HG03135 (cell line): ENCODE data around the gene AGK.
"Not testable (repeated sequence)": the region's sequence is repeated elsewhere in the genome, so short reads cannot be mapped to it uniquely, and the experiment has no call there.

ENCODE experiments used
- ATAC-seq: cut with Tn5 transposase; IDR thresholded peaks from one replicate; pipeline ENCODE4 v1.9.1; 2021; ENCODE audit warnings: mild to moderate bottlenecking, moderate library complexity; ENCODE audit not compliant: unreplicated experiment

Gene AGK

DNA sequence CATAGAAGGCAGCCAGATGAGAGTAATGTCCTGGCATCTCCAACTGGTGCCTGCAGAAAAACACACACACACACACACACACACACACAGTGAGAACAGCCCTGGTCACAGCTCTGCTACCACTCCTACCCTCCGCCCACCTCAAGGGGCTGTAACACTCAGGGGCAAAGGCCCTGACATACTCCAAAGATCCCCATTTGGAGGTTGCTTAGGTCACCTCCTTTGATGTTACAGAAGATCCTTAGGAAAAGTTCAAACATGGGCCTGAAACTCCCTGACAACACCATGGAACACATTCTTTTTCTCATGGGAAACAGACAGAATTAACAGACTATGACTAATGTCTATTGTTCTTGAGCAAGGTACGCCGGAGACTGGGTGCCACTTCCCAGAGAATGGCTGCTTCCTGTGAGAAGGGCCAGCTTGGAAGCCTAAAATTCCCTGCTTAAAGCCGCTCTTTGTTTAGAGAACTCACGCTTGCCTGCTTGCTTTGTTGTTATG is 123.0 kb downstream of the AGK start:
- no peak for ATAC-seq

GRCh38 chr7:141674702-141675101 is 123.5 kb downstream of the AGK start:
- ATAC-seq = no peak

- no peak for ATAC-seq
Observed at GRCh38 chr7:141675436-141676215, 124.4 kb downstream of the AGK start.

DNA sequence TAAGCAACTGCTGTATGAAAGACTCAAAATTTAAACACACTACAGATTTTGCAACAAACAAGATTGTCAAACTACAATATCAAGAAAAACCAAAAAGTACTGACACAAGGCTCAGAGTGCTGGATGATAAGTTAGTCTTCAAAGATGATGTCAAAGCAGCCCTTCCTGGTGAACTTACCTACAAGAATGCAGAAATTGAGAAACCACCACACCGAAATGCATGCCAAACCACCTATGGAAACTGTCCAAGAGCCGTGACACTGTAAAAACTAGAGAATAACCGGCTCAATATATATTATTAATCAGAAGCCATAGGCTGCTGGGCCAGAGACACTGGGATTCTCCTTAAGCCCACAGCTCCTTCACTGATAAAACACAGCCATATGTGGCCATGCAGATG is 125.4 kb downstream of the AGK start:
- no peak for ATAC-seq

- ATAC-seq = no peak
Observed at GRCh38 chr7:141679014-141679413, 127.8 kb downstream of the AGK start.

DNA sequence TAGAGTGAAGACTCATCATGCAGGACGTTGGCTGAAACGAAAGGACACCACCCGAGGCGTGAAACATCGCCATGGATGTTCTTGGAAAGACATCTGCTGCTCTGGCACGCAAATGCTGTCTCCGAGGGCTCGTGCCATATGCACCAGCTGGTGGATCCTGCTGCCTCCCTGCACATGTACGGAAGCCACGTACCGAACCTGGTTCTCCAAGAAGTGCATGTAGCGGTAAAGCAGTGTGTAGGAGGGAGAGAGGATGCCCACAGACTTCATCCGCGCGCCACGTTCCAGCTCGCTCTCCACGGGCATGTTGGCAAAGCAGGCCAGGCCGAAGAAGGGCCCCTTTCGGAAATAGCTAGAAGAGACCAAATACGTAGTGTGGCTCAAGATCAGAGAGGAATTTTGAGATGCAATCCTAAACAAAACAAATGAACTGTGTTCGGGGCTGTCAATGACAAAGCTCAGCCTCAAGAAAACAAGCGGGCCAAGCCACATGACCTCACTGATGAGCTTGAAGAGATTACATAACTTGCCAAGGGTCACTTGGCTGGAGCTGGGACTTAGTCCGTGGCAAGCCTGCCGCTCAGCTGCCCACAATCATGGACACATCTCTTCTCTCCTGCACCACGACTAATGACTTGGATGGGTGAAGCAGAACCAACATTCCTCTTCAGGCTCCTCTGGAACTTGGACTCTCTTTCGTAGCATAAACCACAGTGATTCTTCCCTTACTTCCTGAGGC is 134.2 kb downstream of the AGK start:
- ATAC-seq = no peak

GRCh38 chr7:141686074-141686473 is 134.9 kb downstream of the AGK start:
- ATAC-seq = no peak

GRCh38 chr7:141686670-141687069 is 135.5 kb downstream of the AGK start:
- no peak for ATAC-seq

- ATAC-seq = no peak
Observed at GRCh38 chr7:141688043-141688442, 136.8 kb downstream of the AGK start.

DNA sequence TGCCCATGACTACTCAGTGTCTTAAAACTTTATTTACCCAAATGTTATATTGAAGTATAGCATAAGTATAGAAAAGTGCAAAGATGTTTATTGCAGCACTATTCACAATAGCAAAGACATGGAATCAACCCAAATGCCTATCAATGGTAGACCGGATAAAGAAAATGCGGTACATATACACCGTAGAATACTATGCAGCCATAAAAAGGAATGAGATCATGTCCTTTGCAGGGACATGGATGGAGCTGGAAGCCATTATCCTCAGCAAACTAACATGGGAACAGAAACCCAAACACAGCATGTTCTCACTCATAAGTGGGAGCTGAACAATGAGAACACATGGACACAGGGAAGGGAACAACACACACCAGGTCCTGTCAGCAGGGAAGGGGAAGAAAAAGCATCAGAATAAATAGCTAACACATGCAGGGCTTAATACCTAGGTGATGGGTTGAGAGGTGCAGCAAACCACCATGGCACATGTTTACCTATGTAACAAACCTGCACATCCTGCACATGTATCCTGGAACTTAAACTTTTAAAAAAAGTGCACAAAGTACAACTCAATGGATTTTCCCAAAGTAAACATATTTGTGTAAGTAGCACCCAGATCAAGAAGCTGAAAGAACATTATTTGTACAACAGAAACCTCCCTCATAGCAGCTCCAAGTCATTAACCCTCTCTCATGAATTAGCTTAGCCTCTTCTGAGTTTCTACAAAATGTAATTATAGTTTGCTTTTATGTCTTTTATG is 138.0 kb downstream of the AGK start:
- ATAC-seq = not testable (repeated sequence)

DNA sequence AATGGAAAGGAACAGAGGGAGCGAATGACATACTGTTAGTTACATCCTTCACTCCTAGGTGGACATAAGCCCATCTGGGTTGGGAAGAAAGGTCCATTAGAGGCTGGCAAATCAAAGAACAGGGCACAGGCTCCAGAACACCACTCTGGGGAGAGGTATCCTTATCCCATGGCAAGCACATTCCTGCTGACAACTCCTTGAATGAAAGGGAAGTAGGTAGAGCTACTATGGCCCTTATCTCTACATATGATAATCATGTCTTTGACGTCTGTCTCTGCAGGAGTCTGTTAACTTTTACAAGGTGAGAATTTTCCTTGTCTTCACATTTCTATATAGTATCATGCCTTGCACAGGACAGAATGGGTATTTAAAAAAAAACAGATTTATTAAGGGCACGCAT is 140.3 kb downstream of the AGK start:
- ATAC-seq = no peak

- no peak for ATAC-seq
Observed at GRCh38 chr7:141691961-141692360, 140.8 kb downstream of the AGK start.

GRCh38 chr7:141693082-141693481 is 141.9 kb downstream of the AGK start:
- ATAC-seq = no peak

DNA sequence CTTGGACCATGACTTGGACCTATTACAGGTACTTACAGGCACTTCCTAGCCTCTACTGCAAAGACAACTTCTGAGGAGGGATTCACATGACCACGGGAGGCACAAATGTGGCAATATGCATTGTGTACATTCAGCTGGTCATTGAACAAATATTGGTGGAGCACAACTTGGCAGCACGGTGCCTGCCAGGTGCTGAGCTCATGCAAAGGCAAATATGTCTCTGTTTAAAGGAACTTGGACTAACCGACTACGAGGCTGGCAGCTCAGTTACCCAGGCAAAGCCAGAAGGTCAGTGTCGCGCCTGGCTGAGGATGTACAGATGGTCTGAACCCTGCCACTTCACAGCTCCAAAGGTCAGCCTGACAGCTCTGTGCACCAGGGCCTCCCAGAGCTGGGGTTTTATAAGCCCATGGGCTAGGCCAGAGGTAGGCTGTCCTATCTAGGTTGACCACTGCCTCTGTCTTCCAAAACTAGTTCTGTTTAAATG is 144.6 kb downstream of the AGK start:
- ATAC-seq = no peak

- ATAC-seq = no peak
Observed at GRCh38 chr7:141696348-141696747, 145.1 kb downstream of the AGK start.

- ATAC-seq = no peak
Observed at GRCh38 chr7:141697211-141697871, 146.1 kb downstream of the AGK start.

DNA sequence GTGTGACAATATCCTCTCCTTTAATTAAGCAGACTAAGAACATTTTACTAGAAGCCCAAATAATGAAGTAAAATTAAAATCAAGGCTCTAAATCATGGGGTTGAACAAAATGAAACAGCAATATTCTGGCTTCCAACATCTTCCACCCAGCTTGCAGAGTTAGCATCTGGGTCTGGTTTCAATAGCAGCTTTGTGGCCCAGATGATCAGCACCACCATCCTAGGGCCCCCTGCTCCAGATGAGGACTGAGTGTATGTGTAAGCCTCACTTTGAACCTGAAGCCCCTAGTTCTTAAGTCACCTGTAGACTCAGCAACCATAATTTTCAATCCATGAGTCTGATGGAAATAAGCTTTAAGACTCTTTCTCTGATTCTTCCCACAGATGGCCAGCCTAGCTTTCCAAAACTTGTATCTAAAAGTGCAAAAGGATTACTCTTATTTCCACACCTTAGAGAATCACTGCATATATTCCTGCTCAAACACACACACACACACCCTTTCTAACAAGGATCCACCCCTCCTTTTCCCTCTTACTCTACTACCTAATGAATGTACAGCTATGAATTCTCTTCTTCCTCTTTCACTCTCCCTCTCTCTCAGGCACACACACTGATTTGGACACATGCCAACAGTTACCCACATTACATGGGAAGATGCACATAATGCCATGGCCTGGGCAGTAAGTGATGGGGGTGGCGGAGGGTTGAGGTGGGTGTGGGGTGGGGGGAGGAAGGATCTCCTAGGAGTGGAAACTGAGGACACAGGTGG is 147.2 kb downstream of the AGK start:
- ATAC-seq = no peak

GRCh38 chr7:141699860-141700259 is 148.7 kb downstream of the AGK start:
- ATAC-seq = no peak

DNA sequence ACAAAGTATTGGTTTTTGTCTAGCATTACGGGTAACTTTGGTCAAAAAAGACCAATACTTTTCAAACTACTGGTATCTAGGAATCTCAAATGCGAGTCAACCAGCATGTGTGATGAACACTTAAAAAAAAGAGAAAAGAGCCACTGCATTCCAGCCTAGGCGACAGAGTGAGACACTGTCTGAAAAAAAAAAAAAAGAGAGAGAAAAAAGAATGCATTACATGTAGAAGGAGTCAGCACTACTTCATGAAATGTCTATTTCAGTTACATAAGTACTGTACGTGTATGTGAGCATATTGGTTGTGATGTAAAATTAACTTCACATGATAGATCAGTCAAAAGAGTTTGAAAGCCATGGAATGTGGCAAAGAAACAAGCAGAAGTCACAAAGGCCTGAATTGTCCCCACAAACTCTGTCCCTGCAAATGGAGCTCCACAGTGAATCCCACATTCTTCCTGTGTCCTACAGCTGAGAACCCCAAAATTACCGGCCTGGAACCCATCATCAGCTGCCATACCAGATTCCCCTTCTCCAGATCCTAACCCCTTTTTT is 149.2 kb downstream of the AGK start:
- ATAC-seq = no peak
